ENCODE data around the gene MICAL2. TPM values are rescaled to one million over a fixed set of nuclear protein-coding genes. Genes with fewer than 3 reads are reported as not detected.

MICAL2 gene
- total RNA-seq, 6 experiments from 2014 or later, result 17.0 to 50.7 (median 35.9) TPM

- ATAC-seq, result no peak
- TF ChIP-seq POLR2A (IDR thresholded peaks at IDR 0.05), result no peak
- no peak for TF ChIP-seq CTCF (IDR thresholded peaks at IDR 0.05)
- no peak overlapping the region for H3K27ac ChIP-seq
- H3K4me3 ChIP-seq, result no peak overlapping the region
- intact Hi-C loops (cut with DNase I), result no loop called here
- WGBS (ENCODE audit: insufficient coverage, low coverage, low lambda C conversion rate, missing lambda C conversion rate), result 78% methylated on average over 2 of the region's 2 CpGs
- no peaks in the 10 kb centered on the region for H3K36me3 ChIP-seq
- DNase-seq, result no peak
- peaks cover 0 to 3% (median 0%) of the 10 kb centered on the region in 4 donors for H3K9me3 ChIP-seq
- H3K4me1 ChIP-seq, result no peaks in the 10 kb centered on the region
- H3K27me3 ChIP-seq, result no peaks in the 10 kb centered on the region
These were observed 185.6 kb downstream of the MICAL2 start for GRCh38 chr11:12295943-12296342.

- no peak for TF ChIP-seq POLR2A (IDR thresholded peaks at IDR 0.05)
- no peak for TF ChIP-seq CTCF (IDR thresholded peaks at IDR 0.05)
- Histone ChIP-seq H3K4me1 (no peaks in the 10 kb centered on the region), H3K4me3 (no peak overlapping the region), H3K36me3 (no peaks in the 10 kb centered on the region), H3K27me3 (no peaks in the 10 kb centered on the region), H3K27ac (no peak overlapping the region), H3K9me3 (peaks cover 0 to 3% (median 0%) of the 10 kb centered on the region in 4 donors)
- intact Hi-C loops (cut with DNase I), result no loop called here
- DNase-seq, result no peak
- 89% methylated on average over 3 of the region's 3 CpGs for WGBS (ENCODE audit: insufficient coverage, low coverage, low lambda C conversion rate, missing lambda C conversion rate)
- no peak for ATAC-seq
These were observed 188.2 kb downstream of the MICAL2 start for GRCh38 chr11:12298610-12299009.

GRCh38 chr11:12301379-12301778 lies 191.0 kb downstream of the MICAL2 start:
- Histone ChIP-seq H3K9me3 (peaks cover 0 to 3% (median 0%) of the 10 kb centered on the region in 4 donors), H3K27ac (no peak overlapping the region), H3K4me3 (no peak overlapping the region), H3K27me3 (no peaks in the 10 kb centered on the region), H3K4me1 (no peaks in the 10 kb centered on the region), H3K36me3 (no peaks in the 10 kb centered on the region)
- DNase-seq (no peak), ATAC-seq (peak in 3 of 4 donors; percentile 33 to 53 (median 51))
- intact Hi-C loops (cut with DNase I), result no loop called here
- no peak for TF ChIP-seq CTCF (IDR thresholded peaks at IDR 0.05)
- TF ChIP-seq POLR2A (IDR thresholded peaks at IDR 0.05), result no peak
- 50% methylated on average over 3 of the region's 3 CpGs for WGBS (ENCODE audit: insufficient coverage, low coverage, low lambda C conversion rate, missing lambda C conversion rate)

- H3K4me3 ChIP-seq, result no peak overlapping the region
- 25% methylated on average over 2 of the region's 2 CpGs for WGBS (ENCODE audit: insufficient coverage, low coverage, low lambda C conversion rate, missing lambda C conversion rate)
- no peaks in the 10 kb centered on the region for H3K27me3 ChIP-seq
- H3K4me1 ChIP-seq, result no peaks in the 10 kb centered on the region
- ATAC-seq (peak in 3 of 4 donors; percentile 26 to 56 (median 51)), DNase-seq (no peak)
- no peak overlapping the region for H3K27ac ChIP-seq
- H3K9me3 ChIP-seq, result peaks cover 0 to 3% (median 0%) of the 10 kb centered on the region in 4 donors
- intact Hi-C loops (cut with DNase I), result no loop called here
- no peaks in the 10 kb centered on the region for H3K36me3 ChIP-seq
- no peak for TF ChIP-seq CTCF (IDR thresholded peaks at IDR 0.05)
- TF ChIP-seq POLR2A (IDR thresholded peaks at IDR 0.05), result no peak
These were observed 193.2 kb downstream of the MICAL2 start for GRCh38 chr11:12303421-12304149.
